Keratinocyte (primary cell): ENCODE measurements around the gene PPP1R12C. TPM values are rescaled to one million over a fixed set of nuclear protein-coding genes. Genes with fewer than 3 reads are reported as not detected.

ENCODE experiments used
- DNase-seq: peaks from one replicate; pipeline ENCODE4 v3.0.0-alpha.2; 2011; ENCODE audit warnings: low read depth, missing footprints, low spot score
- FAIRE-seq: peaks from 2 replicates; lab custom pipeline; 2011; peaks lifted over from hg19 to GRCh38; lab: Jason Lieb, UNC
- H2AFZ ChIP-seq: 2 replicates; pipeline ENCODE4 v1.6.0; 2012; ENCODE audit warnings: low read length, control low read depth, inconsistent platforms; ENCODE audit not compliant: control insufficient read depth
- H3K27ac ChIP-seq: 2 replicates; pipeline ENCODE4 v1.5.1; 2011; ENCODE audit warnings: low read length; ENCODE audit not compliant: control insufficient read depth, insufficient read depth
- H3K27me3 ChIP-seq: 3 replicates; pipeline ENCODE4 v1.6.0; 2011; ENCODE audit warnings: low read length; ENCODE audit not compliant: control insufficient read depth, insufficient read depth; ENCODE audit errors: extremely low read depth
- H3K36me3 ChIP-seq, 2 experiments: 2 replicates in 1 of 2; 3 replicates in 1 of 2; pipeline ENCODE4 v1.5.1; 2011; ENCODE audit warnings: low read length in 2 of 2, mild to moderate bottlenecking in 1 of 2; ENCODE audit not compliant: control insufficient read depth in 2 of 2, insufficient read depth in 2 of 2; ENCODE audit errors: extremely low read depth in 1 of 2
- H3K4me1 ChIP-seq: 3 replicates; pipeline ENCODE4 v1.5.1; 2011; ENCODE audit warnings: low read length; ENCODE audit not compliant: control insufficient read depth, insufficient read depth; ENCODE audit errors: extremely low read depth
- H3K4me2 ChIP-seq: 3 replicates; pipeline ENCODE4 v1.6.0; 2011; ENCODE audit warnings: low read depth, low read length; ENCODE audit not compliant: control insufficient read depth, insufficient read depth; ENCODE audit errors: extremely low read depth
- H3K4me3 ChIP-seq, 3 experiments: fragments of 200-600 bp in 1 of 3; sonication (generic) in 1 of 3; 2 replicates in 2 of 3; 3 replicates in 1 of 3; pipeline ENCODE4 v1.5.1; 2011 to 2016; ENCODE audit warnings: low read length in 3 of 3, mild to moderate bottlenecking in 3 of 3, control low read depth in 2 of 3, inconsistent platforms in 1 of 3, low read depth in 1 of 3, mixed read lengths in 1 of 3, mixed run types in 1 of 3, moderate library complexity in 1 of 3; ENCODE audit not compliant: control insufficient read depth in 2 of 3, insufficient read depth in 2 of 3; ENCODE audit errors: extremely low read depth in 1 of 3
- H3K79me2 ChIP-seq: 2 replicates; pipeline ENCODE4 v1.6.0; 2012; ENCODE audit warnings: low read length; ENCODE audit not compliant: control insufficient read depth, insufficient read depth
- H3K9ac ChIP-seq: 3 replicates; pipeline ENCODE4 v1.6.0; 2011; ENCODE audit warnings: low read length; ENCODE audit not compliant: control insufficient read depth, insufficient read depth; ENCODE audit errors: extremely low read depth
- H3K9me1 ChIP-seq: 3 replicates; pipeline ENCODE4 v1.6.0; 2011; ENCODE audit warnings: low read length; ENCODE audit not compliant: control insufficient read depth, insufficient read depth; ENCODE audit errors: extremely low read depth
- H3K9me3 ChIP-seq: 2 replicates; pipeline ENCODE4 v1.5.1; 2012; ENCODE audit warnings: low read depth, low read length; ENCODE audit not compliant: control insufficient read depth
- H4K20me1 ChIP-seq: 3 replicates; pipeline ENCODE4 v1.6.0; 2011; ENCODE audit warnings: low read length; ENCODE audit not compliant: control insufficient read depth, insufficient read depth; ENCODE audit errors: extremely low read depth
- EZH2 ChIP-seq: IDR thresholded peaks from one replicate; pipeline ENCODE4 v1.6.1; 2012; ENCODE audit warnings: inconsistent platforms, mild to moderate bottlenecking, low read length, moderate library complexity
- dilution Hi-C: fragments of 300-500 bp; cut with MboI; formaldehyde crosslinking; loops from one replicate; pipeline ENCODE4 v1.7.0; 2020; ENCODE audit warnings: low sequenced_read_pairs; ENCODE audit not compliant: extremely low pct_ligation_motif_present
- polyA plus RNA-seq, 5 experiments: library from polyadenylated mRNA; depleted of rRNA in 3 of 5; stranded (reverse) in 3 of 5; stranded (forward) in 1 of 5; unstranded in 1 of 5; fragments of >200 nt; gene quantifications; 1 replicate in 1 of 5; 2 replicates in 3 of 5; 3 replicates in 1 of 5; pipeline versions ENCODE4 v1.2.1 to v1.2.3, GENCODE V29; 2011 to 2012; ENCODE audit warnings: missing spikeins in 2 of 5, low read depth in 1 of 5, low replicate concordance in 1 of 5
- TF ChIP-seq, protein P1 (sequence below), 3 experiments: IDR thresholded peaks in 1 of 3; conservative IDR thresholded peaks in 1 of 3; optimal IDR thresholded peaks in 1 of 3; 2 replicates in 2 of 3; 3 replicates in 1 of 3; pipeline versions ENCODE3 to v1.5.1; 2011; ENCODE audit warnings: low read length in 3 of 3, mild to moderate bottlenecking in 3 of 3, moderate library complexity in 2 of 3, control low read depth in 1 of 3, inconsistent platforms in 1 of 3; ENCODE audit not compliant: insufficient read depth in 2 of 3; ENCODE audit errors: extremely low read depth in 1 of 3

The PPP1R12C gene
- polyA plus RNA-seq, 1 donor (not counting 4 experiments of a cell fraction or from before 2014, with no cell fraction given), result 24.7 TPM

GRCh38 chr19:55090564-55090963 is 26.9 kb downstream of the PPP1R12C start:
- Histone ChIP-seq H3K9me3 (no peaks in the 10 kb centered on the region), H3K4me2 (no peak overlapping the region), H3K4me1 (peaks cover 7% of the 10 kb centered on the region), H3K9me1 (no peaks in the 10 kb centered on the region), H4K20me1 (peaks cover 14% of the 10 kb centered on the region), H3K27me3 (no peaks in the 10 kb centered on the region), H3K79me2 (no peaks in the 10 kb centered on the region), H3K27ac (no peak overlapping the region), H3K9ac (no peak overlapping the region), H2AFZ (no peak overlapping the region), H3K36me3 (peaks cover 10 to 20% of the 10 kb centered on the region in 2 experiments), H3K4me3 (no peak overlapping the region)
- dilution Hi-C loops, result no loop called here
- DNase-seq (no peak), FAIRE-seq (no peak)
- TF ChIP-seq, protein P1, sequence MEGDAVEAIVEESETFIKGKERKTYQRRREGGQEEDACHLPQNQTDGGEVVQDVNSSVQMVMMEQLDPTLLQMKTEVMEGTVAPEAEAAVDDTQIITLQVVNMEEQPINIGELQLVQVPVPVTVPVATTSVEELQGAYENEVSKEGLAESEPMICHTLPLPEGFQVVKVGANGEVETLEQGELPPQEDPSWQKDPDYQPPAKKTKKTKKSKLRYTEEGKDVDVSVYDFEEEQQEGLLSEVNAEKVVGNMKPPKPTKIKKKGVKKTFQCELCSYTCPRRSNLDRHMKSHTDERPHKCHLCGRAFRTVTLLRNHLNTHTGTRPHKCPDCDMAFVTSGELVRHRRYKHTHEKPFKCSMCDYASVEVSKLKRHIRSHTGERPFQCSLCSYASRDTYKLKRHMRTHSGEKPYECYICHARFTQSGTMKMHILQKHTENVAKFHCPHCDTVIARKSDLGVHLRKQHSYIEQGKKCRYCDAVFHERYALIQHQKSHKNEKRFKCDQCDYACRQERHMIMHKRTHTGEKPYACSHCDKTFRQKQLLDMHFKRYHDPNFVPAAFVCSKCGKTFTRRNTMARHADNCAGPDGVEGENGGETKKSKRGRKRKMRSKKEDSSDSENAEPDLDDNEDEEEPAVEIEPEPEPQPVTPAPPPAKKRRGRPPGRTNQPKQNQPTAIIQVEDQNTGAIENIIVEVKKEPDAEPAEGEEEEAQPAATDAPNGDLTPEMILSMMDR (optimal IDR thresholded peaks at IDR 0.05 in 1 of 3, IDR thresholded peaks at IDR 0.05 in 1 of 3, conservative IDR thresholded peaks at IDR 0.05 in 1 of 3; ENCODE audit: extremely low read depth in 1 of 3, insufficient read depth in 2 of 3, low read length in 3 of 3), result no peak
- no peak for TF ChIP-seq EZH2

DNA sequence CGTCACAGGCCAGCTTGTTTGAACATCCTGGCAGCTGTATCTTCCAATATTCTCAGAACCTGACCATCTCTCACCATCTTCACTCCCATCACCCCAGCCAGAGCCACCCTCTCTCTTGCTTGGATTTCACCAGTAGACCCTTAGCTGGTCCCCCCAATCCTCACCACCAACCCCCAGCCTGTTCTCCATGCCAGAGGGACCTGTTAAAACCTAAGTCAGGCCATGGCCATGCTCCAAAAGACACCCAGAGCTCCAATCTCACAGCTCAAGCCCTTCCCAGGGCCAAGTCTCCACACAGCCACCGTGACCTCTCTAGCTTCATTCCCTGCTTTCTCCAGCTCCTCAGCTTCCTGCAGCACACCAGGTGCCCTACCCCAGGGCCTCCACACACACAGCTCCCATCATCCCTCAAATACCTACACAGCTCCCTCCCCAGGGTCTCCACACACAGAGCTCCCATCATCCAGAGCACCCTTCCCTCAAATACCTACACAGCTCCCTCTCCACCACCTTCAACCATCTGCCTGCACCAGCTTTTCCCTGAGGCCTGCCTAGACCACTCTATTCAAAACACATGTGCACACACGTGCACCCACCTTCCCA is 28.0 kb downstream of the PPP1R12C start:
- Histone ChIP-seq H3K9ac (no peak overlapping the region), H3K27ac (no peak overlapping the region), H3K36me3 (peaks cover 10 to 19% of the 10 kb centered on the region in 2 experiments), H3K4me2 (no peak overlapping the region), H3K4me3 (no peak overlapping the region), H3K27me3 (no peaks in the 10 kb centered on the region), H3K9me1 (no peaks in the 10 kb centered on the region), H3K79me2 (no peaks in the 10 kb centered on the region), H3K9me3 (no peaks in the 10 kb centered on the region), H2AFZ (no peak overlapping the region), H3K4me1 (peaks cover 7% of the 10 kb centered on the region), H4K20me1 (peaks cover 14% of the 10 kb centered on the region)
- TF ChIP-seq EZH2, result no peak
- TF ChIP-seq, protein P1 (optimal IDR thresholded peaks at IDR 0.05 in 1 of 3, IDR thresholded peaks at IDR 0.05 in 1 of 3, conservative IDR thresholded peaks at IDR 0.05 in 1 of 3; ENCODE audit: extremely low read depth in 1 of 3, insufficient read depth in 2 of 3, low read length in 3 of 3), result no peak
- no peak for DNase-seq
- no peak for FAIRE-seq
- dilution Hi-C loops, result no loop called here
